H1 (cell line): ENCODE results near the gene LDLRAD4. TPM values are rescaled to one million over a fixed set of nuclear protein-coding genes. Genes with fewer than 3 reads are reported as not detected.

Source experiments
- HDAC6 ChIP-seq: IDR thresholded peaks from one replicate; pipeline ENCODE4 v1.7.1; 2012; ENCODE audit warnings: low read depth, mild to moderate bottlenecking, inconsistent platforms, low read length, moderate library complexity
- JUN ChIP-seq: IDR thresholded peaks from 2 replicates; pipeline ENCODE4 v1.6.1; 2011; ENCODE audit warnings: low read depth, mild to moderate bottlenecking, improper control_type of control experiment, low read length
- PHF8 ChIP-seq: fragments of 200-600 bp; sonication (generic); conservative IDR thresholded peaks from 2 replicates; pipeline ENCODE4 v1.7.1; 2012; ENCODE audit warnings: low read depth, mild to moderate bottlenecking, inconsistent platforms, low read length, moderate library complexity
- RNF2 ChIP-seq: fragments of 200-900, 300-1000 bp; sonication (generic); IDR thresholded peaks from 2 replicates; pipeline ENCODE4 v1.7.1; 2016; ENCODE audit warnings: borderline replicate concordance, low read depth, mild to moderate bottlenecking, antibody characterized with exemption, low read length; ENCODE audit not compliant: poor library complexity, severe bottlenecking; ENCODE audit errors: missing control alignments
- RXRA ChIP-seq: IDR thresholded peaks from 2 replicates; pipeline ENCODE4 v1.6.1; 2011; ENCODE audit warnings: low read depth, mild to moderate bottlenecking, low read length, moderate library complexity; ENCODE audit not compliant: insufficient read depth
- SP1 ChIP-seq: IDR thresholded peaks from 2 replicates; pipeline ENCODE4 v1.6.1; 2011; ENCODE audit warnings: low read depth, low read length
- SUZ12 ChIP-seq: fragments of 200-600 bp; sonication (generic); IDR thresholded peaks from 2 replicates; pipeline ENCODE4 v1.6.1; 2012; ENCODE audit warnings: mild to moderate bottlenecking, inconsistent platforms, low read length, moderate library complexity, mixed read lengths
- TAF1 ChIP-seq: IDR thresholded peaks from 2 replicates; pipeline ENCODE4 v1.6.1; 2011; ENCODE audit warnings: mild to moderate bottlenecking, low read depth, low read length
- TEAD4 ChIP-seq: IDR thresholded peaks from 2 replicates; pipeline ENCODE4 v1.6.1; 2012; ENCODE audit warnings: low read depth, low read length, inconsistent platforms, mixed read lengths
- polyA plus RNA-seq, 7 experiments: library from polyadenylated mRNA; depleted of rRNA in 3 of 7; stranded (reverse) in 5 of 7; unstranded in 2 of 7; fragments of >200 nt in 5 of 7; fragments of 200-250 nt in 2 of 7; gene quantifications; 1 replicate in 5 of 7; 2 replicates in 1 of 7; 4 replicates in 1 of 7; pipeline versions ENCODE4 v1.2.1 to v1.2.3, GENCODE V29; 2011 to 2013; ENCODE audit warnings: missing spikeins in 2 of 7, mixed read lengths in 2 of 7
- total RNA-seq: library from RNA; stranded (reverse); fragmentation: NEBNext Ultra II Directional; extraction: Animal tissue kit (Norgen Biotek cat#: 25700); gene quantifications from 2 replicates; pipeline ENCODE4 v1.2.1, GENCODE V29; 2021

The LDLRAD4 gene
- total and polyA plus RNA-seq, 2 of the 8 experiments (the other 6 are each of a cell fraction or from before 2014, with no cell fraction given): 0.77 to 1.4 TPM

- TF ChIP-seq PHF8 (no peak), RNF2 (no peak), TAF1 (no peak), TEAD4 (no peak), SUZ12 (no peak), RXRA (no peak), HDAC6 (no peak), SP1 (no peak), JUN (no peak)
These were observed 265.0 kb downstream of the LDLRAD4 start (continued) for GRCh38 chr18:13483316-13484270.
